GM19239 (cell line): ENCODE measurements around the gene SYNJ1.
"Not testable (repeated sequence)": the region's sequence is repeated elsewhere in the genome, so short reads cannot be mapped to it uniquely, and the experiment has no call there.

Experiments
- DNase-seq: peaks from one replicate; pipeline ENCODE4 v3.0.0; 2011; ENCODE audit warnings: low spot score; ENCODE audit not compliant: insufficient read length
- FAIRE-seq: peaks from 2 replicates; lab custom pipeline; 2011; peaks lifted over from hg19 to GRCh38; lab: Jason Lieb, UNC

Gene SYNJ1, protein sequence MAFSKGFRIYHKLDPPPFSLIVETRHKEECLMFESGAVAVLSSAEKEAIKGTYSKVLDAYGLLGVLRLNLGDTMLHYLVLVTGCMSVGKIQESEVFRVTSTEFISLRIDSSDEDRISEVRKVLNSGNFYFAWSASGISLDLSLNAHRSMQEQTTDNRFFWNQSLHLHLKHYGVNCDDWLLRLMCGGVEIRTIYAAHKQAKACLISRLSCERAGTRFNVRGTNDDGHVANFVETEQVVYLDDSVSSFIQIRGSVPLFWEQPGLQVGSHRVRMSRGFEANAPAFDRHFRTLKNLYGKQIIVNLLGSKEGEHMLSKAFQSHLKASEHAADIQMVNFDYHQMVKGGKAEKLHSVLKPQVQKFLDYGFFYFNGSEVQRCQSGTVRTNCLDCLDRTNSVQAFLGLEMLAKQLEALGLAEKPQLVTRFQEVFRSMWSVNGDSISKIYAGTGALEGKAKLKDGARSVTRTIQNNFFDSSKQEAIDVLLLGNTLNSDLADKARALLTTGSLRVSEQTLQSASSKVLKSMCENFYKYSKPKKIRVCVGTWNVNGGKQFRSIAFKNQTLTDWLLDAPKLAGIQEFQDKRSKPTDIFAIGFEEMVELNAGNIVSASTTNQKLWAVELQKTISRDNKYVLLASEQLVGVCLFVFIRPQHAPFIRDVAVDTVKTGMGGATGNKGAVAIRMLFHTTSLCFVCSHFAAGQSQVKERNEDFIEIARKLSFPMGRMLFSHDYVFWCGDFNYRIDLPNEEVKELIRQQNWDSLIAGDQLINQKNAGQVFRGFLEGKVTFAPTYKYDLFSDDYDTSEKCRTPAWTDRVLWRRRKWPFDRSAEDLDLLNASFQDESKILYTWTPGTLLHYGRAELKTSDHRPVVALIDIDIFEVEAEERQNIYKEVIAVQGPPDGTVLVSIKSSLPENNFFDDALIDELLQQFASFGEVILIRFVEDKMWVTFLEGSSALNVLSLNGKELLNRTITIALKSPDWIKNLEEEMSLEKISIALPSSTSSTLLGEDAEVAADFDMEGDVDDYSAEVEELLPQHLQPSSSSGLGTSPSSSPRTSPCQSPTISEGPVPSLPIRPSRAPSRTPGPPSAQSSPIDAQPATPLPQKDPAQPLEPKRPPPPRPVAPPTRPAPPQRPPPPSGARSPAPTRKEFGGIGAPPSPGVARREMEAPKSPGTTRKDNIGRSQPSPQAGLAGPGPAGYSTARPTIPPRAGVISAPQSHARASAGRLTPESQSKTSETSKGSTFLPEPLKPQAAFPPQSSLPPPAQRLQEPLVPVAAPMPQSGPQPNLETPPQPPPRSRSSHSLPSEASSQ (N-terminal part only)

DNA sequence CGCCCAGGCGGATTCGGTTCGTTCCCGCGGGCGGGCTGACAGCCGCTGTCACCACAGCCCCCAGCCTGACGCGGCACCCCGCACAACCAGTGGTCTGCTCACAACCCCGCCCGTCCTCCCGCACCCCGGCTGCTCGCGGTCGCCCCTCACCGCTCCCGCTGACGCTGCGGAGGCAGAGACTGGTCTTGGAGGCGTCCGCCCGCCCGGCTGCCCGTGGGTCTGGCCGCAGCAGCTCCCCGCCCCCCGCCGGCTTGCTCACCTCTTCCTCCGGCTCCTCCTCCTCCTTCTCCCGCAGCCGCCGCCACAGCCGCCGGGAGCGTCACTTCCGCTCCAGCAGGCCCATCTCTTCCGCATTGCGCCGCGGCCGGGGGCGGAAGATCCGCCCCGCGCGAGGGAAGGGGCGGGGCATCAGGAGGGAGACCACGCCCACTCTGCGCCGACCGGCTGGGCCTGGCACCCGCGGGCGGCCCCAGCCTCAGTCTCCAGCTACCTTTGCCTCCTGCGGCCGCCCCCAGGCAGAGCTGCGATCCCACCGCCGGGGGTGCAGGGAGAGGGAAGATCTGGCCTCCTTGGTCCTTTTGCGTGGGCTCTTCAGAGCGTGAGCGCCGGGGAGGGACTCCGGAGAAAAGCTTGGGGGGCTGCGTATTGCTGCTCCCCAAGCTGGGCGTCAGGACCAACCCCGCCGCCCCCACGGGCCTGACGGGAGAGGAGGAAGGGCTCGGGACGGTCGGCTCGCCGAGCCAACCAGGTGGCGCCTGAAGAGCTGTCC lies at the start of gene SYNJ1:
TSS of gene SYNJ1 (minus strand) at position 327 of the 769 bp plus-strand sequence. CDS start 1,118 bp downstream, outside the sequence.
- peak; percentile 86 for DNase-seq
- FAIRE-seq, result peak; percentile 85

DNA sequence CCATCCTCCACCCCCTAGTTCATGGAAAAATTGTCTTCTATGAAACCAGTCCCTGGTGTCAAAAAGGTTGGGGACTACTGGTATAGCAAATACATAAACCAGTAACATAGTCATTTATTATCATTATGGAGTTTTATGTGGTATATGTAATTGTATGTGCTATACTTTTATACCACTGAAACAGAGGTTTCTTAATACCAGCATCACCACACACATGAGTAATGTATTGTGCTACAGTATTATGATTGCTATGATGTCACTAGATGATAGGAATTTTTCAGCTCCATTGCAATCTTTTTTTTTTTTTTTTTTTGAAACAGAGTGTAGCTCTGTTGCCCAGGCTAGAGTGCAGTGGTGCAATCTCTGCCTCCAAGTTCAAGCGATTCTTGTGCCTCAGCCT lies 49.5 kb upstream of the SYNJ1 start:
- DNase-seq, result no peak

DNA sequence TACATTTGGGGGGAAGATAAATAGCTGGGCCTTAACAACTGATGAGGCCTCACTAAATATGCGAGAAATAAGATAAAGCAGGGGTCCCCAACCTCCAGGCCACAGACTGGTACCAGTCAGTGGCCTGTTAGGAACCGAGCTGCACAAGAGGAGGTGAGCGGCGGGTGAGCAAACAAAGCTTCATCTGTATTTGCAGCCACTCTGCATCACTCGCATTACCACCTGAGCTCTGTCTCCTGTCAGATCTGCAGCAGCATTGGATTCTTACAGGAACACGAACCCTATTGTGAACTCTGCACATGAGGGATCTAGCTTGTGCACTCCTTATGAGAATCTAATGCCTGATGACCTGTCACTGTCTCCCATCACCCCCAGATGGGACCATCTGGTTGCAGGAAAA lies 48.9 kb upstream of the SYNJ1 start:
- FAIRE-seq, result no peak
- DNase-seq, result no peak

More for the DNA sequence above, 49.5 kb upstream of the SYNJ1 start:
- no peak for FAIRE-seq

DNA sequence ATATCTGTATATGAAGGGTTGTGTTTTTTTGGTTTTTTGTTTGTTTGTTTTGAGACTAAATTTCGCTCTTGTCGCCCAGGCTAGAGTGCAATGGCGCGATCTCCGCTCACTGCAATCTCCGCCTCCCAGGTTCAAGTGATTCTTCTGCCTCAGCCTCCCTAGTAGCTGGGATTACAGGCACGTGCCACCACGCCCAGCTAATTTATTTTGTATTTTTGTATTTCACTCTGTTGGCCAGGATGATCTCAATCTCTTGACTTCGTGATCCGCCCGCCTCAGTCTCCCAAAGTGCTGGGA lies 45.2 kb upstream of the SYNJ1 start:
- FAIRE-seq, result not testable (repeated sequence)

DNA sequence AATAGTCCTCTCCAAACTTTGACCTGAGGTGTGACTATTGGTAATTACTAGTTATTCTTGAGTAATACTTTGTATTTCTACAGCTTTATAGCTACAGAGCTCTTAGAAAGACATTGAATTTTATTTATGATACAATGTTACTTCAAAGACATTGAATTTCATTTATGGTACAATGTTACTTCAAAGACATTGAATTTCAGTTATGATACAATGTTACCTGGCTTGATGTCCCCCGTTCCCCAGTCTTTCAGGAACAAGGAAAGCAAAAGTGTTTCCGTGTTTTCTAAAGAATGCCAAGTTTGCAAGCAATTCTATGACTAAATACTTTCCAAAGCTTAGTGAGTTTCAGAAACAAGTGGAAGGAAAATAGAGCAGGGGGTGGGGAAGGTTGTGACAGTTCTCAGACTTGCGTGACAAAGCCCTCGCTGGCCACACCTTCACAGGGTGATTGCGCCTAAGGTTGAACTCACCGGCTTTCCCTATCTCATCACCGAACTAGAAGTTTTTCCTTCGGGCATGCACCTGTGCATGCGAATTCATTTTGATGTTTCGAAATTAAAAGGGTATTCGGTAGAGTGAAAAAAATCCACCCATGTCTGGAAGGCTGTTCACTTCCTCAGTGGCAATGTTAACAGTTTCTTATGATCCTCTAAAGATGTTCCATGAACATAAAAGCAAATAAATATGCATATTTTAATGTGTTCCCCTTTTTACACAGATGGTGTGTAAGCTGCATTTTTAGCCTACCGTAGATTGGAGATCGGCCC lies 44.7 kb upstream of the SYNJ1 start:
- peak; percentile 31 for DNase-seq

More for the DNA sequence above, 45.2 kb upstream of the SYNJ1 start:
- DNase-seq, result not testable (repeated sequence)

DNA sequence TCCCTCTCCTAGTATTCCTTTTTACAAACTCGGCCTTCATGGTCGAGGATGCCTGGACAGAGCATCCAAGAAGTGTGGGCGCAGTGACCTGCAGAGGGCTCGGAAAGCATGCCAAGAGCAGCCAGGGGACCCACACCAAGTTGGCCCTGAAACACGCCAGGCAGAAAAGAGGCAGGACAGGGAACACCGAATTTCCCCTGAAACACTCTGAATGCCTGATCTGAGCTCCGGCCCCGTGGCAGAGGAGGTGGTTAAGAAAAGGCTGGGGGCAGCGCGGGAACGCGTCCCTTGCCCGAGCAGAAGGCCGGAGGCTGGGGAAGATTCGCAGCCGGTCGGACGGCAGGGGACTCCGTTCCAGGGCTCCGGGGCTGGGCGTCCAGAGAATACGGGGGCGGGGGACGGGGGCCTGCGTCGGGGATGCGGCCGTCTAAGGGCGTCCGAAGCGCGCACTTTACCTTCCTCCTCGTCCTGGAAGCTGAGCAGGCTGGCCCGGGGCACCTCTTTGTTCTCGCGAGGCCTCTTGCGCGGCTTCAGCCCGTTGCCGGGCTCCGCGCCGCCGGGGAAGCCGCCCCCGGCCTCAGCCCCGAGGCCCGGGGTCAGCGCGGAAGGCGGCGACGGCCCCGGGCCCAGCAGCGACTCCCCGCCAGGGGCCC lies 43.2 kb upstream of the SYNJ1 start:
- FAIRE-seq (peak; percentile 8), DNase-seq (peak; percentile 39)

More for the DNA sequence above, 44.7 kb upstream of the SYNJ1 start:
- peak; percentile 83 for FAIRE-seq

DNA sequence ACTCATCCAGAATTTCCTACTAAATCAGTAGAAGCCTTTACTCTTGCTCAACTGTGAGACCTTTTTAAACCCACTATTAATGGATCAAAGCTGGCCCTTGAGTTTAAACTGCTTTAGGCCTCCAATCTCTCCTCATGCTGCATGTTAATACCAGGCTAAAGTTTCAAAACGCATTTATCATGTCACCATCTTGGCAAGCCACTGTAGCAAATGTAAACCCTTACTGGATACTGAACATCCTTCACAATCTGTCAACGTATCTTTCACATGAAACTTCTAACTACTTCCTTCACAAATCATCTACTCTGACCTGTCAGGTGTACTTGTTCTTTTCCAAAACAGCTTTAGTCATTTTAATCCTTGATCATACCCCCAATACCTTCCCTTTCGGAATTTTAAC lies 40.7 kb upstream of the SYNJ1 start:
- DNase-seq (no peak), FAIRE-seq (peak; percentile 48)

DNA sequence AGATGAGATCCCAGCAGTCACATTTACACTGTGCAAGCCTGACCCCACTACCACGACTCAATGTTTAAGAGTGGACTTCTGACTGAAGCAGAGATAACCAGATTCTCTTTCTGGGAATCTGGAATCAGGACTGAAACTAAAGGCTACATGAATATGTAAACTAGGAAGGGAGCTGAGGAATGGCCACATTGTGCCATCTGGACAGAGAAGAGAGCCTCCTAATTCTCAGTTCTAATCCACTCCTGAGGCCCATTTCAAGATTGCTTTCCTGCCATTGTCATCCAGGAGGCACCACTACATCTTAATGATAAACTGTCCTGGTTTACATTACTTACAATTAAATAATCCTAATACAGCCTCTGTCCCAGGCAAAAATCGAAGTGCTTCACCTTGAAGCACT lies 37.2 kb upstream of the SYNJ1 start:
- DNase-seq (no peak), FAIRE-seq (no peak)

DNA sequence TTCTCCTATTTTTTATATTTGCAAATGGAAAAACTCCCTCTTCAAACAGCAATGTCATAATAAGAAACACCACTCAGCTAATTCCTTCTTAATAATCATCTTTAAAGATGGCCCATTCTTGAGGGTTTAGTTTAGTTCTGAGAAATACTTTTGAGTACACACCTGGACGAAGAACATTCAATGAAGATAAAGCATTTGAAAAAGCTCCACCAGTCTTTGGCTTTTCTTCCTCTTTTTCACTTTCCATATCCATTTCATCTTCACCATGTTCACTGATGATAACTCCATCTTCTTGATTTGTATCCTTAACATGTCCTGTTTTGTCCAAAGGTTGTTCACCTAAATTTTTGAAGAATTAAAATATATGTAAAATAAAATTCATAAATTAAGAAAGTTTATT lies 36.4 kb upstream of the SYNJ1 start:
- FAIRE-seq (no peak), DNase-seq (no peak)

DNA sequence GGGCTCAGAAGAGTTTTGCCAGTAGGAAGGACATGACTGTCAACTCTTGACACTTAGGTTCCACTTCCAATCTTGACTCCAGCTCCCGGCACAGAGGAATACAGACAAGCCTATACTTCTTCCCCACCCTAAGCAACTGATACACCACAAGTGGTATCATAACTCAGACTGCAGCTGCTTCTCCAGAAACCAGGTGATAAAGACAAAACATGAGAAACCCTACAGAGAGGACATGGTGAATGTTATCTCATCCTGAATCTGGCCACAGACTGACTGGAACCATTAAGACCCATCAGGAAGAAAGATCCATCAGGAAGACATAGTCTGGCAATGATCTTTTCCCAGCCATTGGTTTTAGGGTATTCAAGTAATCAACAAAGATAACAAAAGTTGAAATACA lies 30.0 kb upstream of the SYNJ1 start:
- DNase-seq (no peak), FAIRE-seq (no peak)

DNA sequence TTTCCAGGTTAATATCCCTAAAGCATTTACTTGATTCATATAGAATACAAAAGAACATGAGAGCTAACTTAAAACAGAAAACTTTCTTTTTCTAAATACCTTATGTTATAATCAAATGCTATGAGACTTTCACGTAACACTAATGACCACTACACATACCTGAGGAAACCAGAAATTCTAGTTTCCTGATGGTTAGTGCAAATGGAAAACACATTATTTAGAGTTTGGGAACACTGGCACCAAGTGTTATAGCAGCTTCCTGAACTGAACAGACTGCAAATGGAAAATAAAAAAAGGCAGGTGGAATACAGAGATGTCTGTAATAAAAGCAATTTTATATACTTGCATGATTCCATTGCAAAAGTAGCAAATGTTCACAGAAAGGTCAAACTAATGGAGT lies 28.3 kb upstream of the SYNJ1 start:
- no peak for FAIRE-seq
- DNase-seq, result no peak

DNA sequence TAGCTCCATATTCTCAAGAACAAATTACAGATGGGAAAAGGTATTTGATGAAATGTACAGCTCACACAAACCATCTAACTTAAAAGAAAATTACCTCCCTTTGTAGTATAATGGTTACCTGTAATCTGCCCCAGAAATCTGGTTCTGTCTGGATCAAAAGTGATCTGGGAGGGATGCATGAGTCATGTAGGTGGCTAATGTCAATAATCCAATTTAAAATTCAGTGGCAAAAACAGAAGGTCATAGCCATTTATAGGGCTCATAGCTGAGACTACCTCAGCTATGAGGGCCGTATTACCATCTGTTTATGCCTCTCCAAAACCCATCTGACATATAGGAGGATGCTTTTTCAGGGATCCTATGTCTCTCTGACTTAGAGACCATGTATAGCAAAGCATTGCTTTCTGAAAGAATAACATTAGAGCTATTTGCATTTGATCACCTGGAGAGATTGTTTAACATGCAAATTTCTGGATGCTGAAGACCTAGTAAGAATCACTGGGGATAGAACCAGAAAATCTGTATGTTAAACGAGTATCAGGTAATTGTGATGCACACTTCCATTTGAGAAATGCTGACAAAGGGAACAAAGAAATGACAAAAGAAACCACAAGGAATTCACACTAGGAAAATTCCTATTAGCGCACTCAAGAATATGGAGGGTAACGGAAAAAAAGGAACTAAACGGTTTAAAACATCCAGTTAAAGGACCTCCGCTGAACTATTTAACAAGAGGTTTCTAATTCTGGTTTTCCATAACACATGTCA lies 26.2 kb upstream of the SYNJ1 start:
- FAIRE-seq, result no peak
- no peak for DNase-seq

DNA sequence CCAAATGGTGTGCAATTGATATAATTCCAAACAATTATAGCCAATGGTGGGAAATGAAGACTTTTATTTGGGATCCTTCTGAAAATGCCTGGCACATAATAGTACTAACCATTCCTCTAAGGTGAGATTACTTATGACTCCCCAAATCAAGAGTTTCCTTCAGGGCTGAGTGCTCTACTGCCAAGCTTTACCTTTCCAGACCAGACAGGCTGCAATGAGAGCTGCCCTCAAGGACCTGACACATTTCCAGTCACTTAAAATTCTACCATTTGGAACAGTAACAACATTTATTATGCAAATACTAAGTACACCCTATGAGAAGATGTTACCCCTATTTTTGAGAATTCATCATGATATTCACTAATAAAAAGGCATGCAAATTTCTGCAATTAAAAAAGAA lies 22.6 kb upstream of the SYNJ1 start:
- DNase-seq (no peak), FAIRE-seq (no peak)

DNA sequence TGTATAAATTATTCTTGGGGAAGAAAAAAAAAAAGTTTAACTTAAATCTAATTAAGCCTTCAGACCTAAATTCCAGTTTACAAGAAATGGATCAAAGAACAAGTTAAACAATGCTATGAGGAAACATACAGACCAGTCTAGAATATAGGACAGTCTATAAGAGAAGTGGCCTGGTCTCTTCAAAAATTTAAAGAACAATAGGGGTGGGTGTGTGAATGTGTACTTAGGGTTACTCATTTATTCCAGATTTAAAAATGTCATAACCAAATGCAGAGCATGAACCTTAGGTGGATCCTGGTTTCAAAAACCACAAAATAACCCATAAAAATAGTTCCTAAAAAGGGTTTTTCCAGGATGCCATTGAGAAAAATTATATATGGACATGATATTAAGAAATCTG lies 21.8 kb upstream of the SYNJ1 start:
- FAIRE-seq, result no peak
- DNase-seq, result no peak

DNA sequence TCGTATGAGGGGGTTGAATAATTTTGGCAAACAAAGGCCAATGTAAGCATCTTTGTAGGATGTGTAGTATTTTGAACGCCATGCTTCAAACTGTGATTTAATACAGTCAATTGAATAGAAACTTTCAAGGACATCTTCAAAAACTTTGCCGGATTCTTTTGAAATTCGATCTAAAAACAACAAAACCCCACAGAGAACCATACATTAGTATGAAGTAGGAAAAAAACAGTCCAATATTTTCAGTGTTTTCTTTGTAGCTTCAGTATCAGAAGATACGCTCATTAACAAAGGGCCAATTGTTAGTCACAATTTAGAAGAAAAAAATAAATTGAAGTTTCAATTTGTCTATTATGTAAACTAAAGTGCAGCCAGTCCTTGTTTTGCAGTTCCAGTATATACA lies 20.7 kb upstream of the SYNJ1 start:
- DNase-seq (no peak), FAIRE-seq (no peak)

DNA sequence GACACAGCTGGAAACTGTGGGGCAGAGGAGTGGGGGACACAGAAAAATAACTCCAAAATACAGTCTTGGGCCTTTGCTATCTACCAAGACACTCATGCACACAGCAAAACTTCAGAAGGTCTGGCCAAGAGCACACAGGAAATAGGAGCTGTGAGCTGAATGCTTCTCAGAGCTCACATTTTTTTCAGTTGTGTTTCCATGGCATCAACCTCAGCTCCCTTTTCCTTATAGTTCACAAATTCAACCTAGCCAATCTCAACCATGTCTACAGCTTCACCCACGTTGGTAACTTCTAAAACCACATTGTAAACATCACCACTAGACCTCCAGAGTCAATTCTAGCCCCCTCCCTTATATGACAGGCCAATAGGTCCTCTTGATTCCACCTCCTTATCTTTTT lies 19.6 kb upstream of the SYNJ1 start:
- DNase-seq (no peak), FAIRE-seq (no peak)

DNA sequence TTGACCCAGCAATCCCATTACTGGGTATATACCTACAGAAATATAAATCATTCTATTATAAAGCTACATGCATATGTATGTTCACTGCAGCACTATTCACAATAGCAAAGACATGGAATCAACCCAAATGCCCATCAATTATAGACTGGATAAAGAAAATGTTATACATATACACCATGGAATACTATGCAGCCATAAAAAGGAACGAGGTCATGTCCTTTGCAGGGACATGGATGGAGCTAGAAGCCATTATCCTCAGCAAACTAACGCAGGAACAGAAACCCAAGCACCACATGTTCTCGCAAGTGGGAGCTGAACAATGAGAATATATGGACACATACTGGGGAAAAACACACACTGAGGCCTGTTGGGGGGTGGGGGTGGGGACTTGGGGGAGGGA lies 18.9 kb upstream of the SYNJ1 start:
- not testable (repeated sequence) for FAIRE-seq, DNase-seq

DNA sequence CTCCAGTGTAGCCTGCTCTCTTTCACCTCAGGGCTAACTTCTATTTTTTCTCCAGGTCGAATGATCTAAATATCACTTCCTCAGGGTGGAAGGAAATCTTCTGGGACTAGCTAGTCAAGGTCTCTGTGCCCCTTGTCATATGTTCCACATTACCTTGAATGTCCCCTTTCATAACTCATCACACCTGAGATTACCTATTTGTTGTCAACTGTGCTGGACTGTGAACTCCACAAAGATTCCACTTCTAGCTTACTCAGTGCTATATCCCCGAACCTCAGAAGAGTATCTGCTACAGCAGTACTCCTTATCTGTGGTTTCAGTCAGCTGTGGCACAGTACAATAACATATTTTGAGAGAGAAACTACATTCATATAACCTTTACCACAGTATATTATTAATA lies 14.6 kb upstream of the SYNJ1 start:
- FAIRE-seq, result no peak
- no peak for DNase-seq
